B cell (primary cell): Measurements from ENCODE around the gene DUSP16. TPM values are rescaled to one million over a fixed set of nuclear protein-coding genes. Genes with fewer than 3 reads are reported as not detected.
A peak's percentile ranks its signal among the peaks of the same experiment; 100 is the strongest.
"Not testable (repeated sequence)": the region's sequence is repeated elsewhere in the genome, so short reads cannot be mapped to it uniquely, and the experiment has no call there.

ENCODE experiments used
- ATAC-seq: fragments of 200-7000 bp; cut with Tn5 transposase; one replicate; pipeline ENCODE4 v1.10.0; 2021; ENCODE audit warnings: low read depth, mild to moderate bottlenecking, moderate number of reproducible peaks, moderate library complexity
- CTCF ChIA-PET: fragments of 350-600 bp; sonication (Branson Sonifier 250); formaldehyde crosslinking; loops from one replicate; lab custom pipeline; 2021; ENCODE audit warnings: antibody characterized with exemption, inconsistent platforms; lab: Charles Lee
- POLR2A ChIA-PET: fragments of 350-600 bp; sonication (Branson Sonifier 250); formaldehyde crosslinking; loops from one replicate; lab custom pipeline; 2021; ENCODE audit warnings: antibody characterized with exemption; lab: Charles Lee
- DNase-seq: peaks from one replicate; pipeline ENCODE4 v3.0.0; 2013
- H2AFZ ChIP-seq: 2 replicates; pipeline ENCODE4 v1.6.1; 2012; ENCODE audit warnings: mild to moderate bottlenecking, low read depth, low read length; ENCODE audit not compliant: insufficient read depth, poor library complexity, severe bottlenecking
- H3K27ac ChIP-seq, 2 donors: 1 replicate in 1 of 2; 2 replicates in 1 of 2; pipeline ENCODE4 v1.5.1; 2012 to 2013; ENCODE audit warnings: low read length in 2 of 2, mild to moderate bottlenecking in 2 of 2, moderate library complexity in 1 of 2
- H3K27me3 ChIP-seq, 4 experiments: fragments of 200-600 bp in 1 of 4; sonication (generic) in 1 of 4; replicated peaks in 1 of 4; 1 replicate in 2 of 4; 2 replicates in 2 of 4; pipeline versions ENCODE4 v1.6.1 to v1.7.0; 2013 to 2016; ENCODE audit warnings: low read length in 3 of 4, mild to moderate bottlenecking in 2 of 4, mixed read lengths in 1 of 4, moderate library complexity in 1 of 4; ENCODE audit not compliant: insufficient read depth in 4 of 4, control insufficient read depth in 3 of 4; ENCODE audit errors: control extremely low read depth in 1 of 4
- H3K36me3 ChIP-seq, 2 experiments: replicated peaks in 1 of 2; 1 replicate in 1 of 2; 2 replicates in 1 of 2; pipeline versions ENCODE4 v1.6.1 to v1.7.1; 2013; ENCODE audit warnings: low read length in 1 of 2; ENCODE audit not compliant: insufficient read depth in 2 of 2, control insufficient read depth in 1 of 2; ENCODE audit errors: control extremely low read depth in 1 of 2, extremely low read depth in 1 of 2
- H3K4me1 ChIP-seq, 2 donors: fragments of 200-600 bp in 1 of 2; sonication (generic) in 1 of 2; 1 replicate in 1 of 2; 2 replicates in 1 of 2; pipeline versions ENCODE4 v1.5.1 to v1.6.1; 2013 to 2017; ENCODE audit warnings: low read length in 2 of 2; ENCODE audit not compliant: control insufficient read depth in 2 of 2, insufficient read depth in 2 of 2
- H3K4me2 ChIP-seq: replicated peaks from 2 replicates; pipeline ENCODE3; 2012; ENCODE audit warnings: mild to moderate bottlenecking, low read depth, low read length; ENCODE audit not compliant: poor library complexity, severe bottlenecking
- H3K4me3 ChIP-seq, 5 experiments: fragments of 200-600 bp in 1 of 5; sonication (generic) in 1 of 5; 1 replicate in 3 of 5; 2 replicates in 2 of 5; pipeline versions ENCODE4 v1.5.1 to v1.7.0; 2011 to 2016; ENCODE audit warnings: low read length in 4 of 5, mild to moderate bottlenecking in 4 of 5, low read depth in 2 of 5, control low read depth in 1 of 5, moderate library complexity in 1 of 5; ENCODE audit not compliant: insufficient read depth in 1 of 5; ENCODE audit errors: control extremely low read depth in 1 of 5, extremely low read depth in 1 of 5
- H3K79me2 ChIP-seq: fragments of 200-600 bp; sonication (generic); one replicate; pipeline ENCODE4 v1.6.0; 2016; ENCODE audit warnings: low read length; ENCODE audit not compliant: control insufficient read depth, insufficient read depth
- H3K9ac ChIP-seq: fragments of 200-600 bp; sonication (generic); 2 replicates; pipeline ENCODE4 v1.6.1; 2017; ENCODE audit warnings: mild to moderate bottlenecking, low read length, moderate library complexity
- H3K9me3 ChIP-seq, 3 donors: one replicate each; pipeline versions ENCODE4 v1.6.1 to v1.7.1; 2013; ENCODE audit warnings: low read length in 2 of 3; ENCODE audit not compliant: control insufficient read depth in 2 of 3, insufficient read depth in 1 of 3; ENCODE audit errors: control extremely low read depth in 1 of 3
- H4K20me1 ChIP-seq: 2 replicates; pipeline ENCODE4 v1.6.0; 2012; ENCODE audit warnings: mild to moderate bottlenecking, low read length; ENCODE audit not compliant: insufficient read depth, control insufficient read depth, poor library complexity, severe bottlenecking
- H3K27ac Mint-ChIP-seq: one replicate; pipeline ENCODE4 v1.8.0; 2021; ENCODE audit warnings: mixed read lengths
- H3K27me3 Mint-ChIP-seq: one replicate; pipeline ENCODE4 v1.8.0; 2021; ENCODE audit warnings: mixed read lengths
- H3K4me1 Mint-ChIP-seq: one replicate; pipeline ENCODE4 v1.8.0; 2021; ENCODE audit warnings: mixed read lengths
- H3K4me3 Mint-ChIP-seq: one replicate; pipeline ENCODE4 v1.8.0; 2021; ENCODE audit warnings: mixed read lengths
- H3K9me3 Mint-ChIP-seq: one replicate; pipeline ENCODE4 v1.8.0; 2022; ENCODE audit warnings: mixed read lengths; ENCODE audit not compliant: insufficient read depth
- CTCF ChIP-seq: fragments of 200-600 bp; IDR thresholded peaks from one replicate; pipeline ENCODE4 v1.8.0; 2022; ENCODE audit warnings: antibody characterized with exemption, mild to moderate bottlenecking
- EZH2 ChIP-seq: IDR thresholded peaks from 2 replicates; pipeline ENCODE4 v1.6.1; 2012; ENCODE audit warnings: borderline replicate concordance, low read depth, mild to moderate bottlenecking, moderate library complexity, low read length; ENCODE audit not compliant: insufficient read depth, poor library complexity, severe bottlenecking
- WGBS: methylation state at CpG from one replicate; pipeline ENCODE4 v1.1.5; 2013; ENCODE audit warnings: missing lambda C conversion rate; ENCODE audit not compliant: insufficient coverage; 5-methylcytosine and 5-hydroxymethylcytosine counted together
- intact Hi-C: fragments of 100-400 bp; cut with micrococcal nuclease; formaldehyde crosslinking; loops from one replicate; pipeline ENCODE4 v1.10.0; 2022
- polyA plus RNA-seq: library from polyadenylated mRNA; depleted of rRNA; stranded (reverse); fragments of >200 nt; gene quantifications from 2 replicates; pipeline ENCODE4 v1.2.3, GENCODE V29; 2012
- total RNA-seq, 2 donors: library from RNA; stranded (reverse); fragments of 120-200 nt in 1 of 2; gene quantifications; 1 replicate in 1 of 2; 2 replicates in 1 of 2; pipeline versions ENCODE4 v1.2.3 to v1.2.4, GENCODE V29; 2013 to 2022

DUSP16 gene
- total and polyA plus RNA-seq, 2 donors (not counting 1 experiment from before 2014, with no cell fraction given): 0.37 to 5.6 TPM

DNA sequence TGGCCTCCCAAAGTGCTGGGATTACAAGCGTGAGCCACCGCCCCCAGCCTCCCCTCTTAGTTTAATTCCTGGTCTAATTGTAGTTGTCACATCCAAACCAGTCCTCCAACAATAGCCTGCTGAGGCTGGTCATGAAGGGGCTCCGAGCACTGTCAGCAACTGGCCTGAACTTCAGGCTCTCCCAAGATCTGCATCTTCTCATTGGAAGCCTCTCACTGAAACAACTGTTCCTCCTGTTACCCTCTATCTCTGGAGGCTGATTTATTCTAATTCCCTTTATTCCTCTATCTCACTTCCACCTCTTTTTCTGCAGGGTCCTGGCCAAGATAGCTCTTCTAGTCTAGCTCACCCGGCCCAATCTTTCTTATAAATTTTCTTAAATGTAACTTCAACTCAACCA lies 89.4 kb downstream of the DUSP16 start:
- ChIA-PET POLR2A (no interaction called here), CTCF (no interaction called here)
- DNase-seq (peak; percentile 16), ATAC-seq (no peak)
- no peaks in the 10 kb centered on the region for H3K9me3 Mint-ChIP-seq
- Histone ChIP-seq H4K20me1 (no peaks in the 10 kb centered on the region), H3K36me3 (peaks cover 0 to 16% of the 10 kb centered on the region in 2 experiments), H3K4me1 (peaks cover 0 to 6% of the 10 kb centered on the region in 2 donors), H3K9ac (no peak overlapping the region), H3K27ac (no peak overlapping the region), H3K27me3 (no peaks in the 10 kb centered on the region), H3K4me3 (no peak overlapping the region), H2AFZ (no peak overlapping the region), H3K4me2 (no peak overlapping the region), H3K9me3 (no peaks in the 10 kb centered on the region), H3K79me2 (no peaks in the 10 kb centered on the region)
- H3K4me1 Mint-ChIP-seq: peaks cover 29% of the 10 kb centered on the region
- 100% methylated on average over 1 of the region's 4 CpGs for WGBS
- intact Hi-C loops: no loop called here
- no peak for TF ChIP-seq CTCF
- TF ChIP-seq EZH2: no peak
- no peaks in the 10 kb centered on the region for H3K27me3 Mint-ChIP-seq
- H3K4me3 Mint-ChIP-seq: no peak overlapping the region
- no peak overlapping the region for H3K27ac Mint-ChIP-seq

GRCh38 chr12:12471982-12472961 lies 90.4 kb downstream of the DUSP16 start:
- H3K4me3 ChIP-seq, H3K27me3 ChIP-seq, H4K20me1 ChIP-seq, H2AFZ ChIP-seq, H3K27ac Mint-ChIP-seq, ATAC-seq, H3K9me3 Mint-ChIP-seq, H3K4me3 Mint-ChIP-seq, intact Hi-C loops, POLR2A ChIA-PET, H3K79me2 ChIP-seq, H3K4me2 ChIP-seq, H3K4me1 ChIP-seq, H3K27me3 Mint-ChIP-seq, H3K9me3 ChIP-seq, DNase-seq, H3K9ac ChIP-seq, H3K27ac ChIP-seq: not testable (repeated sequence)
- WGBS: 94% methylated on average over 20 of the region's 37 CpGs
- CTCF ChIA-PET: interaction anchor here (0.6 kb wide), 1 partner anchor 56 kb away, joined by 3 read pairs; no protein-coding TSS in a partner anchor
- peaks cover 2 to 25% of the 10 kb centered on the region in 2 experiments for H3K36me3 ChIP-seq
- H3K4me1 Mint-ChIP-seq: peaks cover 29% of the 10 kb centered on the region
